IMR-90 (cell line): ENCODE results near the gene OSBPL8. TPM values are rescaled to one million over a fixed set of nuclear protein-coding genes. Genes with fewer than 3 reads are reported as not detected.

Source experiments
- ATAC-seq: fragments of 200-7000 bp; cut with Tn5 transposase; 2 replicates; pipeline ENCODE4 v1.9.1; 2020; ENCODE audit warnings: low read depth, mild to moderate bottlenecking, moderate library complexity
- BruUV-seq: library from RNA; stranded (reverse); fragments of 400-500 nt; replicated peaks from 2 replicates; lab custom pipeline; 2021; lab: Mats Ljungman, UMichigan
- CTCF ChIA-PET: fragments of 300-600 bp; formaldehyde crosslinking; extraction: SDS; loops from one replicate; lab custom pipeline; 2021; ENCODE audit warnings: antibody characterized with exemption; lab: Yijun Ruan, JAX
- POLR2A ChIA-PET: fragments of 300-600 bp; sonication (Branson Sonifier 250); formaldehyde crosslinking; loops from one replicate; lab custom pipeline; 2022; ENCODE audit warnings: antibody characterized with exemption; ENCODE audit not compliant: unreplicated experiment; lab: Charles Lee
- DNase-seq: peaks from one replicate; pipeline ENCODE4 v3.0.0; 2013
- H2AFZ ChIP-seq: replicated peaks from 2 replicates; pipeline ENCODE3; 2013; ENCODE audit warnings: low read length, mild to moderate bottlenecking; ENCODE audit not compliant: poor library complexity
- H2AK5ac ChIP-seq: 2 replicates; pipeline ENCODE4 v1.6.1; 2013; ENCODE audit warnings: low read depth, low read length, inconsistent platforms
- H2AK9ac ChIP-seq: replicated peaks from 2 replicates; pipeline ENCODE3; 2013; ENCODE audit warnings: mild to moderate bottlenecking, low read depth, low read length, moderate library complexity; ENCODE audit not compliant: poor library complexity
- H2BK120ac ChIP-seq: 2 replicates; pipeline ENCODE4 v1.6.1; 2013; ENCODE audit warnings: low read depth, low read length, inconsistent platforms
- H2BK15ac ChIP-seq: 3 replicates; pipeline ENCODE4 v1.6.1; 2013; ENCODE audit warnings: low read depth, low read length, inconsistent platforms
- H2BK20ac ChIP-seq: 2 replicates; pipeline ENCODE4 v1.6.1; 2013; ENCODE audit warnings: low read depth, mild to moderate bottlenecking, inconsistent platforms, low read length, moderate library complexity
- H2BK5ac ChIP-seq: 2 replicates; pipeline ENCODE4 v1.6.1; 2013; ENCODE audit warnings: mild to moderate bottlenecking, low read depth, low read length, inconsistent platforms; ENCODE audit not compliant: poor library complexity, severe bottlenecking
- H3K14ac ChIP-seq: replicated peaks from 2 replicates; pipeline ENCODE4 v1.6.1; 2013; ENCODE audit warnings: low read depth, low read length, inconsistent platforms
- H3K18ac ChIP-seq: 2 replicates; pipeline ENCODE4 v1.6.1; 2013; ENCODE audit warnings: low read depth, low read length, control low read depth
- H3K23ac ChIP-seq: 2 replicates; pipeline ENCODE4 v1.6.1; 2013; ENCODE audit warnings: low read depth, low read length, inconsistent platforms
- H3K27ac ChIP-seq: 2 replicates; pipeline ENCODE4 v1.5.1; 2013; ENCODE audit warnings: mild to moderate bottlenecking, control low read depth, low read length; ENCODE audit not compliant: insufficient read depth
- H3K27me3 ChIP-seq: 2 replicates; pipeline ENCODE4 v1.6.1; 2013; ENCODE audit warnings: low read length; ENCODE audit not compliant: control insufficient read depth, insufficient read depth
- H3K36me3 ChIP-seq: 2 replicates; pipeline ENCODE4 v1.6.1; 2013; ENCODE audit warnings: low read length, mixed read lengths; ENCODE audit not compliant: control insufficient read depth, insufficient read depth
- H3K4ac ChIP-seq: 2 replicates; pipeline ENCODE4 v1.6.1; 2013; ENCODE audit warnings: low read depth, low read length, inconsistent platforms
- H3K4me1 ChIP-seq: 2 replicates; pipeline ENCODE4 v1.6.1; 2013; ENCODE audit warnings: low read length, mixed read lengths; ENCODE audit not compliant: control insufficient read depth, insufficient read depth
- H3K4me2 ChIP-seq: 2 replicates; pipeline ENCODE4 v1.6.1; 2013; ENCODE audit warnings: low read depth, mild to moderate bottlenecking, control low read depth, low read length, moderate library complexity
- H3K4me3 ChIP-seq: 2 replicates; pipeline ENCODE4 v1.5.1; 2013; ENCODE audit warnings: low read depth, mild to moderate bottlenecking, control low read depth, low read length, moderate library complexity; ENCODE audit not compliant: insufficient read depth
- H3K56ac ChIP-seq: 2 replicates; pipeline ENCODE4 v1.6.1; 2013; ENCODE audit warnings: low read length, inconsistent platforms; ENCODE audit not compliant: insufficient read depth; ENCODE audit errors: extremely low read depth
- H3K79me1 ChIP-seq, 2 experiments: 2 replicates each; pipeline ENCODE4 v1.6.1; 2013; ENCODE audit warnings: low read length in 2 of 2, inconsistent platforms in 1 of 2, low read depth in 1 of 2
- H3K9ac ChIP-seq: 2 replicates; pipeline ENCODE4 v1.6.1; 2013; ENCODE audit warnings: low read depth, low read length, control low read depth
- H3K9me1 ChIP-seq: 2 replicates; pipeline ENCODE4 v1.6.1; 2013; ENCODE audit warnings: low read length, inconsistent platforms; ENCODE audit not compliant: insufficient read depth
- H3K9me3 ChIP-seq: 2 replicates; pipeline ENCODE4 v1.6.1; 2013; ENCODE audit warnings: low read length; ENCODE audit not compliant: control insufficient read depth, insufficient read depth
- H4K20me1 ChIP-seq: 2 replicates; pipeline ENCODE4 v1.6.1; 2013; ENCODE audit warnings: low read length, inconsistent platforms; ENCODE audit not compliant: insufficient read depth
- H4K5ac ChIP-seq: 2 replicates; pipeline ENCODE4 v1.6.1; 2013; ENCODE audit warnings: mild to moderate bottlenecking, low read depth, low read length, control low read depth
- H4K8ac ChIP-seq, 2 experiments: 2 replicates each; pipeline ENCODE4 v1.6.1; 2013; ENCODE audit warnings: low read depth in 2 of 2, low read length in 2 of 2, control low read depth in 1 of 2, inconsistent platforms in 1 of 2
- H4K91ac ChIP-seq: 2 replicates; pipeline ENCODE4 v1.6.1; 2013; ENCODE audit warnings: low read depth, low read length, inconsistent platforms; ENCODE audit not compliant: insufficient read depth
- CHD1 ChIP-seq: IDR thresholded peaks from 2 replicates; pipeline ENCODE4 v1.6.1; 2012; ENCODE audit warnings: low read depth, low read length, improper control_type of control experiment
- MAZ ChIP-seq: IDR thresholded peaks from 2 replicates; pipeline ENCODE4 v1.6.1; 2012; ENCODE audit warnings: low read depth, mild to moderate bottlenecking, low read length, improper control_type of control experiment, moderate library complexity, borderline replicate concordance
- NFE2L2 ChIP-seq: fragments of 150-350 bp; IDR thresholded peaks from 2 replicates; pipeline ENCODE4 v1.6.1; 2016; ENCODE audit warnings: low read depth, mild to moderate bottlenecking, low read length
- RAD21 ChIP-seq: IDR thresholded peaks from 2 replicates; pipeline ENCODE4 v1.6.1; 2012; ENCODE audit warnings: low read length, improper control_type of control experiment
- SMC3 ChIP-seq: fragments of 150-350 bp; IDR thresholded peaks from 2 replicates; pipeline ENCODE4 v1.6.1; 2016; ENCODE audit warnings: low read depth, mild to moderate bottlenecking, antibody characterized with exemption, low read length, moderate library complexity
- WGBS, 2 experiments: methylation state at CpG; one replicate each; pipeline versions ENCODE4 v1.1.5 to v1.1.7; 2013; ENCODE audit warnings: missing lambda C conversion rate in 2 of 2; ENCODE audit not compliant: insufficient read length in 1 of 2; ENCODE audit errors: extremely low coverage in 2 of 2; 5-methylcytosine and 5-hydroxymethylcytosine counted together
- dilution Hi-C: fragments of 300-500 bp; cut with HindIII; formaldehyde crosslinking; loops from one replicate; pipeline ENCODE4 v1.14.3; 2018; ENCODE audit warnings: low sequenced_read_pairs; ENCODE audit not compliant: unreplicated experiment
- in situ Hi-C: fragments of 300-500 bp; cut with MboI; formaldehyde crosslinking; loops from 3 replicates; pipeline ENCODE4 v1.14.3; 2019; ENCODE audit warnings: low sequenced_read_pairs, inconsistent platforms, mixed read lengths
- intact Hi-C: fragments of 100-400 bp; cut with micrococcal nuclease; formaldehyde crosslinking; loops from 2 replicates; pipeline ENCODE4 v1.10.0; 2022
- polyA plus RNA-seq, 3 experiments: library from polyadenylated mRNA; depleted of rRNA; stranded (reverse); fragments of >200 nt; gene quantifications; 2 replicates each; pipeline ENCODE4 v1.2.3, GENCODE V29; 2012; ENCODE audit warnings: low replicate concordance in 1 of 3
- total RNA-seq: library from RNA; depleted of rRNA; stranded (reverse); fragments of >200 nt; gene quantifications from 2 replicates; pipeline ENCODE4 v1.2.3, GENCODE V29; 2012
- TF ChIP-seq, protein P1 (sequence below): fragments of 150-350 bp; IDR thresholded peaks from 2 replicates; pipeline ENCODE4 v1.6.1; 2016; ENCODE audit warnings: low read depth, mild to moderate bottlenecking, low read length, moderate library complexity, borderline replicate concordance

The OSBPL8 gene
- total and polyA plus RNA-seq, 2 of the 4 experiments (the other 2 are of a cell fraction), result 17.8 to 24.2 TPM

DNA sequence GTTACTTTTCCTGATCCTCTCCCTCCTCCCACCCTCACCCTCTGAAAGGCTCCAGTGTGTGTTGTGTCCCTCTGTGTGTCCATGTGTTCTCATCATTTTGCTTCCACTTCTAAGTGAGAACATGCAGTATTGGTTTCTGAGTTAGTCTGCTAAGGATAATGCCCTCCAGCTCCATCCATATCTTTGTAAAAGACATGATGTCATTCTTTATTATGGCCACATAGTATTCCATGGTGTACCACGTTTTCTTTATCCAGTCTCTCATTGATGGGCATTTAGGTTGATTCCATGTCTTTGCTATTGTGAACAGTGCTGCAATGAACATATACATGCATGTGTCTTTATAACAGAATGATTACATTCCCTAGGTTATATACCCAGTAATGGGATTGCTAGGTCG, 159.4 kb downstream of the OSBPL8 start:
- Histone ChIP-seq H2BK5ac (no peak overlapping the region), H3K4me1 (no peaks in the 10 kb centered on the region; the same call in 1 of the 2 replicates), H3K36me3 (peaks cover 2% of the 10 kb centered on the region), H4K91ac (no peak overlapping the region), H3K9me1 (0 out of 2 replicates have a peak, but pooled peaks cover 2% of the 10 kb centered on the region), H3K27me3 (no peaks in the 10 kb centered on the region), H3K14ac (no peak overlapping the region), H3K79me1 (peaks cover 0 to 3% of the 10 kb centered on the region in 2 experiments; a peak in 1 of 4 replicates), H3K4ac (no peak overlapping the region), H3K9me3 (no peaks in the 10 kb centered on the region), H3K27ac (no peak overlapping the region), H4K8ac (no peak overlapping the region), H2AK9ac (no peak overlapping the region), H3K56ac (no peak overlapping the region), H3K4me3 (no peak overlapping the region), H3K9ac (no peak overlapping the region), H3K18ac (no peak overlapping the region), H2BK120ac (no peak overlapping the region), H4K5ac (no peak overlapping the region), H3K4me2 (no peak overlapping the region), H2AFZ (no peak overlapping the region), H2BK15ac (no peak overlapping the region), H3K23ac (no peak overlapping the region), H2BK20ac (no peak overlapping the region), H2AK5ac (no peak overlapping the region), H4K20me1 (no peaks in the 10 kb centered on the region)
- DNase-seq, result no peak
- WGBS, 2 experiments, result no CpG with 5 or more reads among the region's 2 CpGs
- no peak for ATAC-seq
- ChIA-PET CTCF (no interaction called here), POLR2A (no interaction called here)
- intact Hi-C loops, result no loop called here
- in situ Hi-C loops, result no loop called here
- TF ChIP-seq, protein P1, sequence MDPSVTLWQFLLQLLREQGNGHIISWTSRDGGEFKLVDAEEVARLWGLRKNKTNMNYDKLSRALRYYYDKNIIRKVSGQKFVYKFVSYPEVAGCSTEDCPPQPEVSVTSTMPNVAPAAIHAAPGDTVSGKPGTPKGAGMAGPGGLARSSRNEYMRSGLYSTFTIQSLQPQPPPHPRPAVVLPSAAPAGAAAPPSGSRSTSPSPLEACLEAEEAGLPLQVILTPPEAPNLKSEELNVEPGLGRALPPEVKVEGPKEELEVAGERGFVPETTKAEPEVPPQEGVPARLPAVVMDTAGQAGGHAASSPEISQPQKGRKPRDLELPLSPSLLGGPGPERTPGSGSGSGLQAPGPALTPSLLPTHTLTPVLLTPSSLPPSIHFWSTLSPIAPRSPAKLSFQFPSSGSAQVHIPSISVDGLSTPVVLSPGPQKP, result no peak
- TF ChIP-seq RAD21 (no peak), CHD1 (no peak), SMC3 (no peak), NFE2L2 (no peak), MAZ (no peak)
- dilution Hi-C loops, result no loop called here
- no TSS peak for BruUV-seq
